ENCODE data around the gene BBS1. TPM values are rescaled to one million over a fixed set of nuclear protein-coding genes. Genes with fewer than 3 reads are reported as not detected.

BBS1 gene
- total and polyA plus RNA-seq, 10 donors = 5.2 to 60.5 (median 30.2) TPM

GRCh38 chr11:66476841-66477251 is 33.6 kb upstream of the BBS1 start:
- intact Hi-C loops (cut with DNase I; ENCODE audit: low total_unique reads) = no loop called here
- WGBS, 5 donors = 77 to 92% (median 87%) methylated on average over 9 of the region's 9 CpGs
- no peak for TF ChIP-seq CTCF (IDR thresholded peaks at IDR 0.05 in 8 of 11, conservative IDR thresholded peaks at IDR 0.05 in 3 of 11)
- no peak for TF ChIP-seq POLR2AphosphoS5 (IDR thresholded peaks at IDR 0.05)
- TF ChIP-seq POLR2A (IDR thresholded peaks at IDR 0.05) = no peak
- no peaks in the 10 kb centered on the region for H3K9me3 ChIP-seq
- peaks cover 14 to 36% (median 27%) of the 10 kb centered on the region in 6 donors for H3K4me1 ChIP-seq
- no peak for DNase-seq
- H3K4me3 ChIP-seq = no peak overlapping the region
- H3K36me3 ChIP-seq = peaks cover 0 to 42% (median 13%) of the 10 kb centered on the region in 6 donors
- H3K27me3 ChIP-seq (replicated peaks in 1 of 7) = no peaks in the 10 kb centered on the region
- H3K27ac ChIP-seq = no peak overlapping the region

- no peak for DNase-seq
- Histone ChIP-seq H3K36me3 (peaks cover 0 to 40% (median 13%) of the 10 kb centered on the region in 6 donors), H3K4me1 (peaks cover 14 to 42% (median 27%) of the 10 kb centered on the region in 6 donors), H3K9me3 (no peaks in the 10 kb centered on the region), H3K27me3 (replicated peaks in 1 of 7) (no peaks in the 10 kb centered on the region), H3K27ac (no peak overlapping the region), H3K4me3 (no peak overlapping the region)
- intact Hi-C loops (cut with DNase I; ENCODE audit: low total_unique reads) = no loop called here
- no peak for TF ChIP-seq POLR2A (IDR thresholded peaks at IDR 0.05)
- no peak for TF ChIP-seq POLR2AphosphoS5 (IDR thresholded peaks at IDR 0.05)
- no peak for TF ChIP-seq CTCF (IDR thresholded peaks at IDR 0.05 in 8 of 11, conservative IDR thresholded peaks at IDR 0.05 in 3 of 11)
- 90 to 96% (median 92%) methylated on average over 7 to 11 of the region's 11 CpGs for whole genome bisulfite sequencing, 5 donors
Measured at GRCh38 chr11:66477263-66478201, 32.9 kb upstream of the BBS1 start.

- WGBS, 5 donors = 52 to 58% (median 56%) methylated on average over 8 of the region's 8 CpGs
- intact Hi-C loops (cut with DNase I; ENCODE audit: low total_unique reads) = no loop called here
- DNase-seq = no peak
Measured at GRCh38 chr11:66478729-66479393, 31.6 kb upstream of the BBS1 start.

More at GRCh38 chr11:66478729-66479393, 31.6 kb upstream of the BBS1 start:
- peaks cover 0 to 40% (median 8%) of the 10 kb centered on the region in 6 donors for H3K36me3 ChIP-seq
- peak overlapping the region; percentile 73 to 92 (median 86) for H3K27ac ChIP-seq
- H3K27me3 ChIP-seq (replicated peaks in 1 of 7) = no peaks in the 10 kb centered on the region
- H3K9me3 ChIP-seq = no peaks in the 10 kb centered on the region
- H3K4me3 ChIP-seq = peak overlapping the region in 7 of 8 donors; percentile 67 to 87 (median 80)
- TF ChIP-seq POLR2A (IDR thresholded peaks at IDR 0.05) (no peak), CTCF (IDR thresholded peaks at IDR 0.05 in 8 of 11, conservative IDR thresholded peaks at IDR 0.05 in 3 of 11) (peak; percentile 58 to 85 (median 71)), POLR2AphosphoS5 (IDR thresholded peaks at IDR 0.05) (no peak)
- peaks cover 14 to 45% (median 27%) of the 10 kb centered on the region in 6 donors for H3K4me1 ChIP-seq
